ENCODE measurements around the gene ACSL1.

DNA sequence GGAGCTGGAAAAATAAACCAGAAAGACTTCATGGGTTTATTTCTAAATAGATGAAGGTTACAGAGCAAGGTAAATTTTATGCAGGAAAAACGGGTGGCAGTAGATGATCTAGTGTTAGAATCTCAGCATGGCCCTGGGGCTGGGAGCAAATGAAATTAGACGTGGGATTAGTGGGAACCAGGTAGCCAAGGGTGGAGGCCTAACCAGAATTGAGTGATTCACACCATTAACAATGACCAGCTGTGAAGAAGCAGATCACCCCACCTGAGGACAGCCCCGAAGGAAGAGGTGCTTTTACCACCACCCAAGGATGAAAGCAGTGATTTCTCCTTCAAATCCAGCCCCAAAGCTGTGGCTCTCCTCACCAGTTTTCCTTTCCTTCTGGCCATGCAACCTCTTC lies 20.8 kb upstream of the ACSL1 start:
- TF ChIP-seq SP1 (IDR thresholded peaks at IDR 0.05) (no peak), ELF4 (IDR thresholded peaks at IDR 0.05) (no peak), BHLHE40 (IDR thresholded peaks at IDR 0.05; ENCODE audit: borderline replicate concordance) (no peak), ARNT (IDR thresholded peaks at IDR 0.05) (no peak)

All from HEK293T (cell line).